ENCODE measurements around the gene RAI1.
A peak's percentile ranks its signal among the peaks of the same experiment; 100 is the strongest.

RAI1 gene

DNA sequence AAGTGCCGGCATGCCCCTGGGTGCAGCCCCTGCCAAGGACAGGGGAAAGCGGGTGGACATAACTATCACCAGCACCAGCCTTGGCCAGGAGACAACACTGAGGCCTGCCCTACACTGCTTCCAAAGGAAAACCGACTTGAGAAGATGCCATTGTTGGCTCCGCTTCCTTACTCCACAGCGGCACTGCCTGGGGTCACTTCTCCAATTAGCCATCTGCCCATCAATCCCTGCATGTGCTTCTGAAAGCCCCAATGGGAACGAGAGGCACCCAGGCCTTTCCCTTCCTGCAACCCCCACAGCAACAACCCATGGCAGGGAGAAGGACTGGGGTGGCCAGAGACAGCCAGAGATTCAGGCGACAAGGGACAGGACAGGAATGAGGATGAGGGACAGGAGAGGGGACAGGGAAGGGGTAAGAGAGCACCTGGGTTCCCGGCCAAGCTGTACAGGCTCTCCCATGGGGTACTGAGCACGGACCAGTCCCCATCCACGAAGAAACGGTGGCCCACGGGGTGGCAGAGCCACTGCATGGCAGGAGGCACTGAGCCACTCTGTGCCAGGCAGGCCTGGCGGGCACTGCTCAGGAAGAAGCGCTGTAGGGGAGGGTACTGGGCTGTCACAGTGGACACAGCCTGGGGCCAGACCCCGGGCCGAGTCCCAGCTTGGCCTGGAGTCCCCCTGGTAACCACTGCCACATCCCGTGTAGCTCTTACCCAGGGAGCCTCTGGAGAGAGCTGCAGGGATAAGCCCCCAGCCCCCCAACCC lies 134.4 kb downstream of the RAI1 start:
- Histone ChIP-seq H3K4me3 (ENCODE audit: insufficient read depth, low read depth, low read length, poor library complexity, severe bottlenecking) (no peak overlapping the region), H3K27me3 (replicated peaks; ENCODE audit: control insufficient read depth, insufficient read depth, low read length, poor library complexity, severe bottlenecking) (no peaks in the 10 kb centered on the region), H3K36me3 (ENCODE audit: control insufficient read depth, insufficient read depth, low read length) (peaks cover 44% of the 10 kb centered on the region), H3K4me1 (ENCODE audit: control insufficient read depth, insufficient read depth, low read length, poor library complexity, severe bottlenecking) (peaks cover 21% of the 10 kb centered on the region), H3K27ac (ENCODE audit: insufficient read depth, low read length, poor library complexity, severe bottlenecking) (no peak overlapping the region), H3K9me3 (ENCODE audit: control insufficient read depth, low read length) (no peaks in the 10 kb centered on the region)
- DNase-seq = no peak

DNA sequence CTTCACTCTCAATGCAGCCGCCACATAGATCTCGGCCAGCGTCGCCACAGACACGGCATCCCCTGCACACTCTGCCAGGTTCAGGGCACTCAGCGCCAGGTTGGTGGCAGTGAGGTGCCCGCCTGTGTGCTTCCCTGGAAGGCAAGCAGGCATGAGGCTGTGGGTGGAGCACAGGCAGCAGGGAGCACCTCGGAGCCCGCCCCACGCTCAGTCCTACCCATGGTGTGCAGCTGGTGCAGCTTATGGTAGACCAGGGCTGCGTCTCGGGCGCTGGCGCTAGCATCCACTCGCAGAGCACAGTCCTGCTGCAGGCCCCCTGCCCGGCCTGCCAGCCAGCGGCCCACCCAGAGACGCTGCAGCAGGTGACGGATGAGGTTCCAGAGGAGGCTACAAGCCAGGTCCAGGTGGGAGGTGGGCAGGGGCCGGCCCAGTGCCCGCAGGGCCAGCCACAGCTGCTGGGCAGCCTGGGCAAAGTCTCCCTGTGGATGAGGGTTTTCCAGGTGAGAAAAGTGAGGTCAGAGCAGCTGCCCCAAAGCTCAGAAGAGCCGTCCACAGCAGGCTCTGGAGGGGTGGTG lies 135.1 kb downstream of the RAI1 start:
- H3K9me3 ChIP-seq (ENCODE audit: control insufficient read depth, low read length) = no peaks in the 10 kb centered on the region
- H3K27ac ChIP-seq (ENCODE audit: insufficient read depth, low read length, poor library complexity, severe bottlenecking) = no peak overlapping the region
- H3K4me1 ChIP-seq (ENCODE audit: control insufficient read depth, insufficient read depth, low read length, poor library complexity, severe bottlenecking) = peaks cover 21% of the 10 kb centered on the region
- H3K4me3 ChIP-seq (ENCODE audit: insufficient read depth, low read depth, low read length, poor library complexity, severe bottlenecking) = no peak overlapping the region
- no peak for DNase-seq
- peaks cover 43% of the 10 kb centered on the region for H3K36me3 ChIP-seq (ENCODE audit: control insufficient read depth, insufficient read depth, low read length)
- H3K27me3 ChIP-seq (replicated peaks; ENCODE audit: control insufficient read depth, insufficient read depth, low read length, poor library complexity, severe bottlenecking) = no peaks in the 10 kb centered on the region

DNA sequence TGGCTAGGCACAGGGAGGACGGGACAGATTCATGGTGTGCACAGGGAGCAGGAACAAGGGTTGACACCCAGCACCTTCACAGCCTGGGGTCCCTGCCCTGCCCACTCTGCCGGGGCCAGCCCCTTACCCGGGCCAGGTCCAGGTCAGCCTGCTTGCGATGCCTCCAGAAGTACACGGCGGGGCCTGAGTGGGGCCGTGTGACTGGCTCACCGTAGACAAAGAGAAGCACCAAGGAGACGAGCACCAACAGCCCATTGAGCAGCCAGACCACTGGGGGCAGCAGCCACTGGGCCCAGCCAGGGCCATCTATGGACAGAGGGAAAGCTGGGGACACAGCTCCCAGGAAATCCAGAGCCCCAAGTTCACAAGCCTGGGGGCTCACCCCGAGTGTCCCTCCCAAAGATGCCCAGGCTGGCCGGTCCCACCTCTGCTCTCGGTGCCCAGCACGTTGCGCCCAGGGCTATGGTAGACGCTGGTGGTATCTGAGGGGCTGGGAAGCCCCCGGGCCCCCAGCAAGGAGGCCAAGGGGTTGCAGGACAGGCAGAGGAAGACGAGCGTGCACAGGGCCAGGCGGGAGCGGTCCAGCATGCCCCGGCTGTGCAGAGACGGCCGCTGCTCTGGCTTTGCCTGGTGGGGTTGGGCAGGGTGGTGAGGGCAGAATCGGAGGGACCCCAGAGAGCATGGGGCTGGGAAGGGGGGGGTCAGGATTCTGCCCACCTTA lies 135.7 kb downstream of the RAI1 start:
- H3K4me3 ChIP-seq (ENCODE audit: insufficient read depth, low read depth, low read length, poor library complexity, severe bottlenecking) = no peak overlapping the region

DNA sequence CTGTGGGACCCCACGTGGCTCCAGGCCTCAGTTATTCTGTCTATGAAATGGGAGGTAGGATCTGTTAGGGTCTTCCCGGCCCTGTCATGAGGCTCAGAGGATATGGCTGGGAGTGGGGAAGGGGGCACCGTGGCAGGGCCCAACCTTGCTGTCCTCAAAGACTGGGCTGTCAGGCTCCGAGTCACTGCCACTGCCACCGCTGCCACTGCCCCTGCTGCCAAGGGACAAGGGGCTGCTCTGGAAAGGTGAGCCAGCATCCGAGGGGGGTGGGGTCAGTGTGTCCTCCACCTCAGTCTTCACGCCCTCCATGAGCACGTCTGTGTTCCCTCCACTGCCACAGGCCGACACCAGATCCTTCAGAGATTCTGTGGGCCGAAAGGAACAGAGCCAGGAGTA lies 136.3 kb downstream of the RAI1 start:
- Histone ChIP-seq H3K4me1 (ENCODE audit: control insufficient read depth, insufficient read depth, low read length, poor library complexity, severe bottlenecking) (peaks cover 24% of the 10 kb centered on the region), H3K27ac (ENCODE audit: insufficient read depth, low read length, poor library complexity, severe bottlenecking) (no peak overlapping the region), H3K27me3 (replicated peaks; ENCODE audit: control insufficient read depth, insufficient read depth, low read length, poor library complexity, severe bottlenecking) (no peaks in the 10 kb centered on the region), H3K9me3 (ENCODE audit: control insufficient read depth, low read length) (no peaks in the 10 kb centered on the region), H3K36me3 (ENCODE audit: control insufficient read depth, insufficient read depth, low read length) (peaks cover 40% of the 10 kb centered on the region), H3K4me3 (ENCODE audit: insufficient read depth, low read depth, low read length, poor library complexity, severe bottlenecking) (no peak overlapping the region)
- DNase-seq = no peak

More for the DNA sequence above, 135.7 kb downstream of the RAI1 start:
- H3K36me3 ChIP-seq (ENCODE audit: control insufficient read depth, insufficient read depth, low read length) = peaks cover 40% of the 10 kb centered on the region
- no peaks in the 10 kb centered on the region for H3K27me3 ChIP-seq (replicated peaks; ENCODE audit: control insufficient read depth, insufficient read depth, low read length, poor library complexity, severe bottlenecking)
- no peak for DNase-seq
- H3K9me3 ChIP-seq (ENCODE audit: control insufficient read depth, low read length) = no peaks in the 10 kb centered on the region
- no peak overlapping the region for H3K27ac ChIP-seq (ENCODE audit: insufficient read depth, low read length, poor library complexity, severe bottlenecking)
- peaks cover 23% of the 10 kb centered on the region for H3K4me1 ChIP-seq (ENCODE audit: control insufficient read depth, insufficient read depth, low read length, poor library complexity, severe bottlenecking)

DNA sequence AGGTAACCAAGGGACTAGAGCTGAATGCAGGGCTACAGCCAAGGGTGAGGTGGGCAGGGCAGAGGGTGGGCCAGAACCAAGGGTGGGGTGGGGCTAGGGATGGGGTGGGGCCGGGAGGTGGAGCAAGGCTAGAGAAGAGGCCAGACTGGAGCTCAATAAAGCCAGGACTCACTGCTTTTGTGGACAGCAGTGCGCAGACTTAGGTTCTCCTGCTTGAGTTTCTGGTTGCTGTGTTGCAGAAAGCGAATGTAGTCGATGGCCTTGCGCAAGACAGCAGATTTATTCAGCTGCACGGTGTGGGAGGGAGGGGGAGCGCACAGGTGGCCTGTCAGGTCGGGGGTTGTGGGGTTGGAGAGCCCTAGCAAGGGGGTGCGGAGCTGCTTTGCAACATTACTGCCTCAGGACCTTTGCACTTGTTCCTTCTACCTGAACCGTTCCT lies 136.8 kb downstream of the RAI1 start:
- Histone ChIP-seq H3K36me3 (ENCODE audit: control insufficient read depth, insufficient read depth, low read length) (peaks cover 37% of the 10 kb centered on the region), H3K27ac (ENCODE audit: insufficient read depth, low read length, poor library complexity, severe bottlenecking) (no peak overlapping the region), H3K27me3 (replicated peaks; ENCODE audit: control insufficient read depth, insufficient read depth, low read length, poor library complexity, severe bottlenecking) (no peaks in the 10 kb centered on the region), H3K4me3 (ENCODE audit: insufficient read depth, low read depth, low read length, poor library complexity, severe bottlenecking) (no peak overlapping the region), H3K9me3 (ENCODE audit: control insufficient read depth, low read length) (no peaks in the 10 kb centered on the region), H3K4me1 (ENCODE audit: control insufficient read depth, insufficient read depth, low read length, poor library complexity, severe bottlenecking) (peaks cover 29% of the 10 kb centered on the region)
- no peak for DNase-seq

DNA sequence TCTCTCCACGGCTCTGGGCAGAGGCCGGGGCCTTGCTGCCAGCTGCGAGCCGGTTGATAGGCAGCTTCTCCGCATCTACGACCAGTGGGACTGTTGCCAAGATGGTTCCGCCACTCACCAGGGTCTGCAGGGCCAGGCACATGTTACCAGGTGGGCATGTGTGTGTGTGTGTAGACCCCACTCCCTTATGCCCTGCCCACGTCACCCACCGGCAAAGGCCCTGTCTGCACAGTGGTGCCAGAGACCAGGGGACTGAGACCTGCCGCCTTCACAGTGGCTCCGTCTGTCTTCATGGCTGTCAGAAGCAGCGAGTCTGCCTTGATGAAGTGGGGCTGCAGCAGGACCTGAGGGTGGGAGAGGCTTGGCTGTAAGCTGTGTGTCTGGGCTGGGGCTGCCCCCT lies 137.9 kb downstream of the RAI1 start:
- Histone ChIP-seq H3K9me3 (ENCODE audit: control insufficient read depth, low read length) (no peaks in the 10 kb centered on the region), H3K4me1 (ENCODE audit: control insufficient read depth, insufficient read depth, low read length, poor library complexity, severe bottlenecking) (peaks cover 36% of the 10 kb centered on the region), H3K27me3 (replicated peaks; ENCODE audit: control insufficient read depth, insufficient read depth, low read length, poor library complexity, severe bottlenecking) (no peaks in the 10 kb centered on the region), H3K36me3 (ENCODE audit: control insufficient read depth, insufficient read depth, low read length) (peaks cover 28% of the 10 kb centered on the region), H3K27ac (ENCODE audit: insufficient read depth, low read length, poor library complexity, severe bottlenecking) (no peak overlapping the region), H3K4me3 (ENCODE audit: insufficient read depth, low read depth, low read length, poor library complexity, severe bottlenecking) (no peak overlapping the region)
- no peak for DNase-seq

DNA sequence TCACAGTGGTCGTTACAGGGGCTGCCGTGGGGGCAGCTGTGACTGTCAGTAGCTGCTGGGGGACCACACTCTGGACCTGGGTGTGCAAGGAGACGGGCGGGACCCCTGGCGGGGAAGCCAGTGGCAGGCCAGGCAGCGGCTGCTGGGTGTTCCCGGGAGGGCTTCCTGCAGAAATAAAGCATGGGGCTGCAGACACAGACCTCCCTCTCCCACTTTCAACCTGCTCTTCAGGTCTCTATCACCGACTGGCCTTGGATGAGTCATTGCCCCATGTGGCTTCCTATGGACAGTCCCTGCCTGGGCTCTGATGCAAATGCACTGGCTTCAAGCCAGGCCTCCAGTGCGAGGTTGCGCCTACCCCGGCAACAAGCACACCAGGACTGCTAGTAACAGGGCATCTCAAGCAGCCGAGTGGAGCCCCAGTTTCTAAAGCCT lies 138.3 kb downstream of the RAI1 start:
- Histone ChIP-seq H3K27me3 (replicated peaks; ENCODE audit: control insufficient read depth, insufficient read depth, low read length, poor library complexity, severe bottlenecking) (no peaks in the 10 kb centered on the region), H3K4me1 (ENCODE audit: control insufficient read depth, insufficient read depth, low read length, poor library complexity, severe bottlenecking) (peaks cover 40% of the 10 kb centered on the region), H3K27ac (ENCODE audit: insufficient read depth, low read length, poor library complexity, severe bottlenecking) (no peak overlapping the region), H3K9me3 (ENCODE audit: control insufficient read depth, low read length) (no peaks in the 10 kb centered on the region), H3K4me3 (ENCODE audit: insufficient read depth, low read depth, low read length, poor library complexity, severe bottlenecking) (no peak overlapping the region), H3K36me3 (ENCODE audit: control insufficient read depth, insufficient read depth, low read length) (peaks cover 25% of the 10 kb centered on the region)
- peak; percentile 32 to 48 (median 39) for DNase-seq

DNA sequence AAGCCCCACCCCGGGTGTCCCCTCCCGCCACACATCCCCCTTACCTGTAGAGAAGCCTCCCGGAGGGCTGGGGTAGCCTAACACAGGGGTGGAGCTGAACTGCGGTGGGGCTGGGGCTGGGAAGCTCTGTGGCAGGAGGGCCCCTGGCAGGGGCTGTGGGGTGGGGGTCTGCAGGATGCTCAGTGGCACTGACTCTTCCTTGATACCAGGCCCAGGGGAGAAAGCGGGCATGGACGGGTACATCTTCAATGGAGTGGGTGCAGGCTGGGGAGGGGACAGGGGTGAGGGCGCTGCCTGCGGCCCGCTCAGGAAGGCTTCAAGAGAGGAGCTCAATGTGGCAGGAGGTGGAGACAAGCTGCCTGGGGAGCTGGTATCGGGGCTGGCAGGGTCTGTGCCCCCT lies 138.8 kb downstream of the RAI1 start:
- H3K4me3 ChIP-seq (ENCODE audit: insufficient read depth, low read depth, low read length, poor library complexity, severe bottlenecking) = no peak overlapping the region
- DNase-seq = no peak
- peaks cover 45% of the 10 kb centered on the region for H3K4me1 ChIP-seq (ENCODE audit: control insufficient read depth, insufficient read depth, low read length, poor library complexity, severe bottlenecking)
- H3K9me3 ChIP-seq (ENCODE audit: control insufficient read depth, low read length) = no peaks in the 10 kb centered on the region
- peaks cover 20% of the 10 kb centered on the region for H3K36me3 ChIP-seq (ENCODE audit: control insufficient read depth, insufficient read depth, low read length)
- no peak overlapping the region for H3K27ac ChIP-seq (ENCODE audit: insufficient read depth, low read length, poor library complexity, severe bottlenecking)
- H3K27me3 ChIP-seq (replicated peaks; ENCODE audit: control insufficient read depth, insufficient read depth, low read length, poor library complexity, severe bottlenecking) = no peaks in the 10 kb centered on the region

DNA sequence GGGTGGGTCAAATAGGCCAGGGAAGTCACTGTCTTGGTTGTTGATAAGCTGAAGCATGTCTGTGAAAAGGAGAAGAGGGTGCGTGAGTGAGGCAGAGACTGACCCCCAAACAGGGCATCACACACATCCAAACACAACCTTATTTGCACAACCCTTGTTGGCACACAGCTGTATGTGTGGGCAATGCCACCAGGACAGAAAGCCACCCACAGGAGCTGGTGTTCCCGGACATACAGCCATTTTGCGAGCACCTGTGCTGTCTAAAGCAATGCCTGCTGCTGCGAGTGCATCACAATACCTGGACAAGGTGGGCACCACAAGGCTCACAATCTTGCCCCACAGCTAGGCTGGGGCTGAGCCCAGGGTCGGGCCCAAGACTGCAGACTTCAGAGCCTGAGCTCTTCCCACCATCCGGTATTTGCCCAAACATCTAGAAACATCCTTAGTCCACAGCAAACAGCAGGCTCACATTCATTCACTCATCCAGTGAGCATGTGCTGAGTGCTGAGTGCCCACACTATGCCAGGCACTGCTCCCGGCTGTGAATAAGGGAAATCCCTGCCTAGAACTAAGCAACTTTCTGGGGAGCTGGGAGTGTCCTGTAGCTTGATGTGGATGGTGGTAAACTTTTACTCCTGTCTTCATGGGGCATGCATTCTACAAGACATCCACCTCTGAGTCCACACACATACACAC lies 139.4 kb downstream of the RAI1 start:
- DNase-seq = no peak
- H3K9me3 ChIP-seq (ENCODE audit: control insufficient read depth, low read length) = no peaks in the 10 kb centered on the region
- H3K27me3 ChIP-seq (replicated peaks; ENCODE audit: control insufficient read depth, insufficient read depth, low read length, poor library complexity, severe bottlenecking) = no peaks in the 10 kb centered on the region
- H3K4me1 ChIP-seq (ENCODE audit: control insufficient read depth, insufficient read depth, low read length, poor library complexity, severe bottlenecking) = peaks cover 49% of the 10 kb centered on the region
- H3K36me3 ChIP-seq (ENCODE audit: control insufficient read depth, insufficient read depth, low read length) = peaks cover 20% of the 10 kb centered on the region
- H3K27ac ChIP-seq (ENCODE audit: insufficient read depth, low read length, poor library complexity, severe bottlenecking) = no peak overlapping the region
- H3K4me3 ChIP-seq (ENCODE audit: insufficient read depth, low read depth, low read length, poor library complexity, severe bottlenecking) = no peak overlapping the region
